Measurements from ENCODE around the gene MYH9. TPM values are rescaled to one million over a fixed set of nuclear protein-coding genes. Genes with fewer than 3 reads are reported as not detected.
A peak's percentile ranks its signal among the peaks of the same experiment; 100 is the strongest.

MYH9 gene
- total RNA-seq, 3 donors from 2014 or later (not counting 1 experiment from before 2014, with no cell fraction given): 803 to 1,038 (median 808) TPM

DNA sequence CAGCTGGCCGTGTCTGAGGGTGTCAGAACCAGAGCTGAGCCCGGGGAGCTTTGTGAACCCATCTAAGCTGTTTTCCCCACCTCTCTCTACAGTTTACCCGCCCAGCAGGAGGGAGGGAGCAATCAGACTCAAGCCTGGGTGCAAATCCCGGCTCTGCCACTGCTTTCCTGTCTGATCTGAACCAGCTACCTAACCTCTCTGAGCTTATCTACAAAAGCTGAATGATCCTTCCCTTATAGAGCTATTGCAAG is 148.7 kb downstream of the MYH9 start:
- DNase-seq: no peak
- no peaks in the 10 kb centered on the region for H3K27me3 ChIP-seq (ENCODE audit: control insufficient read depth, insufficient read depth, low read length)
- H3K36me3 ChIP-seq (ENCODE audit: control insufficient read depth, insufficient read depth, low read length): peaks cover 21% of the 10 kb centered on the region
- 0% methylated on average over 4 of the region's 4 CpGs for WGBS (ENCODE audit: insufficient coverage)
- intact Hi-C loops (cut with micrococcal nuclease): loop anchor here (5.0 kb wide), 2 partner anchors 38 to 77 kb away; partner anchors contain the start of gene APOL3
- TF ChIP-seq CTCF (IDR thresholded peaks at IDR 0.05): no peak
- H3K4me1 ChIP-seq (ENCODE audit: control insufficient read depth, insufficient read depth, low read length): peaks cover 43% of the 10 kb centered on the region
- H3K27ac Mint-ChIP-seq: peak overlapping the region; percentile 98
- peak overlapping the region; percentile 99 for H3K4me3 Mint-ChIP-seq
- H3K27me3 Mint-ChIP-seq (ENCODE audit: low read depth in 2 of 2): no peaks in the 10 kb centered on the region
- ATAC-seq: peak in 2 of 3 donors; percentile 15 to 20
- peaks cover 54 to 57% of the 10 kb centered on the region in 2 donors for H3K4me1 Mint-ChIP-seq
- peak overlapping the region; percentile 99 for H3K4me3 ChIP-seq (ENCODE audit: low read length)
- H3K9me3 Mint-ChIP-seq: peaks cover 0 to 3% of the 10 kb centered on the region in 2 donors
- H3K9me3 ChIP-seq (ENCODE audit: control insufficient read depth, insufficient read depth, low read length): no peaks in the 10 kb centered on the region
- H3K27ac ChIP-seq (ENCODE audit: low read length): peak overlapping the region; percentile 95
- peaks cover 11% of the 10 kb centered on the region for H3K36me3 Mint-ChIP-seq

DNA sequence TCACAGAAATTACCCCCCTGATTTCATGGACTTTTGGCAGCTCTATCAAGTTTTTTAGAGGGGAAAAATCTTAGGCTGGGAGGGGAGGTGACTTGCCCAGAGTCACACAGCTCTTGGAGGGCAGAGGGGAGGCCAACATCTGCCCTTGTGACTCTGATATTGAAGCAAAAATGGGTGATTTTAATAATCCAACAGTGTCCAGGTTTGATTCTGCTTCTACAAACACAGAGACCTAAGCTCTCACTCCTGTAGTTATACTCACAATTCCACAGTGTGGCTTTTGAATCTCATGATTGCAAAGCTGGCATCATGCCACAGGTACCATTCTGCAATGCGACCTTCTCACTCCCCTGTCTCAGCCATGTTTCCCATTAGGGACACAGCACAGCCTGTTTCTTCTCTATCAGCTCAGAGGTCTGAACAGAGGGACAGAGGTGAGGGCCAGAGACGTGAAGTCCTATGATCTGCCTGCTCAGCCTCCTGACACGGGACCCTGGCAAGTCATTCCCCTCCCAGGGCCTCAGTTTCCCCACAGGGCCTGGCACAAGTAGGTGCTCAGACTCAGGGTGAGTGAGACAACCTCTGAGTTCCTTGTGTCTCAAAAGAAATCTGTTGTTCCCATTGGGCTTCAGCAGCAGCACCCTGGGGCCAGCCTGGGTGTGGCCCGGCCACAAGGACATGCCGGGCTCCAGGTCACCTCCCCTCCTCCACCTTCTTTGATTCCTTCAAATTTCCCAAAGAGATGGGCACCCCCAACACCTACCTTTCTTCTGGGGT is 149.2 kb downstream of the MYH9 start:
- peak in 1 of 2 donors; percentile 52 for DNase-seq
- H3K9me3 Mint-ChIP-seq: peaks cover 0 to 3% of the 10 kb centered on the region in 2 donors
- ATAC-seq: peak in 1 of 3 donors; percentile 16
- Histone ChIP-seq H3K4me1 (ENCODE audit: control insufficient read depth, insufficient read depth, low read length) (peaks cover 43% of the 10 kb centered on the region), H3K27me3 (ENCODE audit: control insufficient read depth, insufficient read depth, low read length) (no peaks in the 10 kb centered on the region), H3K9me3 (ENCODE audit: control insufficient read depth, insufficient read depth, low read length) (no peaks in the 10 kb centered on the region), H3K27ac (ENCODE audit: low read length) (peak overlapping the region; percentile 95), H3K4me3 (ENCODE audit: low read length) (peak overlapping the region; percentile 99), H3K36me3 (ENCODE audit: control insufficient read depth, insufficient read depth, low read length) (peaks cover 22% of the 10 kb centered on the region)
- H3K36me3 Mint-ChIP-seq: peaks cover 11% of the 10 kb centered on the region
- TF ChIP-seq CTCF (IDR thresholded peaks at IDR 0.05): no peak
- 3% methylated on average over 5 of the region's 5 CpGs for WGBS (ENCODE audit: insufficient coverage)
- peaks cover 59 to 62% of the 10 kb centered on the region in 2 donors for H3K4me1 Mint-ChIP-seq
- no peaks in the 10 kb centered on the region for H3K27me3 Mint-ChIP-seq (ENCODE audit: low read depth in 2 of 2)
- H3K4me3 Mint-ChIP-seq: peak overlapping the region; percentile 99
- intact Hi-C loops (cut with micrococcal nuclease): loop anchor here (5.0 kb wide), 2 partner anchors 39 to 76 kb away; partner anchors contain the start of gene APOL3
- H3K27ac Mint-ChIP-seq: peak overlapping the region; percentile 98

DNA sequence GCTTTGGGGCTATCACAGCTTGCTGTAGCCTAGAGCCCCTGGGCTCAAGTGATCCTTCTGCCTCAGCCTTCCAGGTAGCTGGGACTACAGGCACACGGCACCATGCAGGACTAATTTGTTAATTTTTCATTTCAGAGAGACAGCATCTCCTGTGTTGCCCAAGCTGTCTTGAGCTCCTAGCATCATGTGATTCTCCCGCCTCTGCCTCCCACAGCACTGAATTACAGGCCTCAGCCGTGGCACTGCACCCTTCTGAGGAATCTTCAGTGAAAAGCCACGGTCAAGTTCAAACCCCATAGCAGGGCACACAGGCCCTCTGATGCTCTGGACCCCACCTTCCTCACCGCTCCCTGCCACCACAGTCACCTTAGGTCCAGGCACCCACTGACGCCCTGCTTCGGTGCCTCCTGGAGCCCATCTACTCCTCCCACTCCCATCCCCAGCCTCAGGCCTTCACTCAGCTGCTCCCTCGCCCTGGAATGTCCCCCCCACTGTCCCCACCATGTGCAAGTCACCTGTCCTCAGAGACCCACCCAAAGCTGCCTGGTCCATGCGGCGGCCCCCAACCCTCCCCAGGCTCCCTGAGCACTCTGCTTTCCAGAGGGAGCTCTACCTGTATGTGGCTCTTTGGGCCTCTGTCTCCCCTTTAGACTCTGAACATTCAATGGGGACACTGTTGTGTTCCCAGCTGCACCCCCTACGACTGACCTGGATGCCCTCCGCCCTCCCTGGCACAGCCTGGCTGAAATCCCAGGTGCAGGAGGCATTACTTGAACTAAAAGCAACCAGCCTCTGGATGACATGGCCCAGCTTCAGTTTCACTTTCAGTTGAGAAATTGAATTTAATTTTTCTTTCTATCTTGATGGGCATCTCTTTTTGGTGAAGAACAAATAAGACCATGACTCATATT is 150.1 kb downstream of the MYH9 start:
- intact Hi-C loops (cut with micrococcal nuclease): loop anchor here (5.0 kb wide), 2 partner anchors 40 to 75 kb away; partner anchors contain the start of gene APOL3
- H3K36me3 Mint-ChIP-seq: peaks cover 11% of the 10 kb centered on the region

More for the DNA sequence above, 150.1 kb downstream of the MYH9 start:
- Histone ChIP-seq H3K9me3 (ENCODE audit: control insufficient read depth, insufficient read depth, low read length) (no peaks in the 10 kb centered on the region), H3K4me3 (ENCODE audit: low read length) (peak overlapping the region; percentile 99), H3K4me1 (ENCODE audit: control insufficient read depth, insufficient read depth, low read length) (peaks cover 43% of the 10 kb centered on the region), H3K27ac (ENCODE audit: low read length) (peak overlapping the region; percentile 95), H3K36me3 (ENCODE audit: control insufficient read depth, insufficient read depth, low read length) (peaks cover 30% of the 10 kb centered on the region), H3K27me3 (ENCODE audit: control insufficient read depth, insufficient read depth, low read length) (no peaks in the 10 kb centered on the region)
- TF ChIP-seq CTCF (IDR thresholded peaks at IDR 0.05): no peak
- peak in 1 of 2 donors; percentile 50 for DNase-seq
- Mint-ChIP-seq H3K27me3 (ENCODE audit: low read depth in 2 of 2) (no peaks in the 10 kb centered on the region), H3K4me1 (peaks cover 66 to 69% of the 10 kb centered on the region in 2 donors), H3K9me3 (peaks cover 0 to 1% of the 10 kb centered on the region in 2 donors), H3K27ac (peak overlapping the region; percentile 98), H3K4me3 (peak overlapping the region; percentile 99)
- 47% methylated on average over 12 of the region's 12 CpGs for WGBS (ENCODE audit: insufficient coverage)
- peak in 2 of 3 donors; percentile 16 to 27 for ATAC-seq
